HepG2 (cell line): ENCODE measurements around the gene SLC29A1. TPM values are rescaled to one million over a fixed set of nuclear protein-coding genes. Genes with fewer than 3 reads are reported as not detected.

ENCODE experiments used
- BRF2 ChIP-seq: sonication (generic); formaldehyde crosslinking; IDR thresholded peaks from 2 replicates; pipeline ENCODE4 v1.8.1; 2022; ENCODE audit warnings: mild to moderate bottlenecking, missing genetic modification reagents
- GZF1 ChIP-seq: sonication (generic); formaldehyde crosslinking; IDR thresholded peaks from 2 replicates; pipeline ENCODE4 v1.5.1; 2020; ENCODE audit warnings: mild to moderate bottlenecking, missing genetic modification reagents
- HNRNPLL ChIP-seq: fragments of 200-400 bp; formaldehyde crosslinking; IDR thresholded peaks from 2 replicates; pipeline ENCODE4 v1.6.1; 2017; ENCODE audit warnings: mild to moderate bottlenecking, low read depth, low read length; ENCODE audit not compliant: poor library complexity, severe bottlenecking
- ISX ChIP-seq: sonication (generic); formaldehyde crosslinking; conservative IDR thresholded peaks from 2 replicates; pipeline ENCODE4 v1.5.0; 2020; ENCODE audit warnings: missing genetic modification reagents
- MAFF ChIP-seq: IDR thresholded peaks from 2 replicates; pipeline ENCODE4 v1.6.1; 2011; ENCODE audit warnings: low read depth, low read length, improper control_type of control experiment
- MAZ ChIP-seq, 2 experiments: sonication (generic) in 1 of 2; formaldehyde crosslinking in 1 of 2; IDR thresholded peaks; 2 replicates each; pipeline versions ENCODE4 v1.5.0 to v1.6.1; 2012 to 2020; ENCODE audit warnings: low read depth in 2 of 2, mild to moderate bottlenecking in 2 of 2, borderline replicate concordance in 1 of 2, improper control_type of control experiment in 1 of 2, low read length in 1 of 2, missing genetic modification reagents in 1 of 2, moderate library complexity in 1 of 2
- MEIS1 ChIP-seq: sonication (generic); formaldehyde crosslinking; IDR thresholded peaks from 2 replicates; pipeline ENCODE4 v1.9.0; 2021; ENCODE audit warnings: mild to moderate bottlenecking, missing genetic modification reagents, moderate library complexity, borderline replicate concordance
- ZNF33A ChIP-seq: sonication (generic); formaldehyde crosslinking; IDR thresholded peaks from 2 replicates; pipeline ENCODE4 v1.5.1; 2020; ENCODE audit warnings: missing genetic modification reagents, mild to moderate bottlenecking, moderate library complexity, borderline replicate concordance
- ZNF510 ChIP-seq: sonication (generic); formaldehyde crosslinking; IDR thresholded peaks from 2 replicates; pipeline ENCODE4 v1.4.0; 2020; ENCODE audit warnings: low read depth, mild to moderate bottlenecking, missing genetic modification reagents
- ZNF747 ChIP-seq: sonication (generic); formaldehyde crosslinking; IDR thresholded peaks from 2 replicates; pipeline ENCODE4 v1.8.1; 2023; ENCODE audit warnings: missing genetic modification reagents, mild to moderate bottlenecking, borderline replicate concordance
- ZNF788 ChIP-seq: sonication (generic); formaldehyde crosslinking; IDR thresholded peaks from 2 replicates; pipeline ENCODE4 v1.5.0; 2020; ENCODE audit warnings: mild to moderate bottlenecking, missing genetic modification reagents, borderline replicate concordance
- ZZZ3 ChIP-seq: sonication (generic); formaldehyde crosslinking; IDR thresholded peaks from 2 replicates; pipeline ENCODE4 v1.4.0; 2020; ENCODE audit warnings: missing genetic modification reagents, mild to moderate bottlenecking, borderline replicate concordance
- polyA plus RNA-seq, 8 experiments: library from polyadenylated mRNA; depleted of rRNA in 3 of 8; stranded (reverse) in 7 of 8; unstranded in 1 of 8; fragments of >200 nt; fragmentation: Illumina TruSeq in 4 of 8; extraction: Trizol in 4 of 8; gene quantifications; 2 replicates each; pipeline versions ENCODE4 v1.2.1 to v1.2.3, GENCODE V29; 2011 to 2016; ENCODE audit warnings: low read depth in 4 of 8, missing spikeins in 1 of 8, mixed read lengths in 1 of 8; ENCODE audit not compliant: insufficient read depth in 1 of 8
- total RNA-seq, 5 experiments: library from RNA; depleted of rRNA; stranded (reverse); fragments of >200 nt; fragmentation: Illumina TruSeq; extraction: Trizol; gene quantifications; 2 replicates each; pipeline ENCODE4 v1.2.3, GENCODE V29; 2016; ENCODE audit warnings: low read depth in 1 of 5
- TF ChIP-seq, protein P1 (sequence below): sonication (generic); formaldehyde crosslinking; IDR thresholded peaks from 2 replicates; pipeline ENCODE4 v1.4.0; 2020; ENCODE audit warnings: missing genetic modification reagents
- TF ChIP-seq, protein P2 (sequence below): sonication (generic); formaldehyde crosslinking; IDR thresholded peaks from 2 replicates; pipeline ENCODE4 v1.9.0; 2022; ENCODE audit warnings: missing genetic modification reagents, mild to moderate bottlenecking, borderline replicate concordance
- TF ChIP-seq, protein P3 (sequence below): sonication (generic); formaldehyde crosslinking; IDR thresholded peaks from 2 replicates; pipeline ENCODE4 v1.4.0; 2020; ENCODE audit warnings: missing genetic modification reagents
- TF ChIP-seq, protein P4 (sequence below): sonication (generic); formaldehyde crosslinking; IDR thresholded peaks from 2 replicates; pipeline ENCODE4 v1.5.0; 2020; ENCODE audit warnings: missing genetic modification reagents
- TF ChIP-seq, protein P5 (sequence below): sonication (generic); formaldehyde crosslinking; IDR thresholded peaks from 2 replicates; pipeline ENCODE4 v1.5.0; 2020; ENCODE audit warnings: missing genetic modification reagents, mild to moderate bottlenecking, borderline replicate concordance

SLC29A1 gene
- total and polyA plus RNA-seq, 2 of the 13 experiments (the other 11 are each of a cell fraction or from before 2014, with no cell fraction given) = 43.2 to 106 TPM

DNA sequence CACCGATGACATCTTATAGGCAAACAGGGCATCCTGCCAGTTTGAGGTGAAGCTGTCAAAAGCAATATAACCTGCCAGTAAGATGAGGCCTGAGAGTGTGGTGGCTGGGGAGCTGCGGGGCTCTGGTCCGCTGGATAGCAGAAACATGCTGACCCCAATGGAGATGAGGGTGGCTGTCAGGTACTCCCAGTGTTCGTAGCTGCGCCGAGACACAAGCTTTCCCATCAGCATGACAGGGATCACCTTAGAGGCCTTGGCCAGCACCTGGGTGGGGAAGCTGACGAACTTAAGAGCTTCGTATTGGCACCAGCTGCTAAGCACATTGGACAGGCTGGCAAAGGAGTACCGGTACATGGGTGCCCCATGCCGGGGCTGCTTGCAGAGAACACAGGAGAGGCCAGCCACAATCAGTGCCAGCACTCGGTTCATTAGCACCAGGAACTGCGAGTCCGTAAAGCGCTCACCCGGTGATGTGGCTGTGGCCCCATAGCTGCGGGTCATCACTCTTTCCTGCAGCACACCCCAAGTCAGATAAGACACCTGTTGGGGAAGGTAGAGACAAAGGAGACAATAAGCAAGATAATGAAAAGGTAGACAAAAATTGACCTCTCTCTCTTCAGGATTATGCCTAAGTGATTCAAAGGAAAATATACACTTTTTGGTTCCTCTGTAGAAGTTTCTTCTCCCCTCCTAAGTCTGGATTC, 31.9 kb downstream of the SLC29A1 start (continued):
- TF ChIP-seq, protein P1, sequence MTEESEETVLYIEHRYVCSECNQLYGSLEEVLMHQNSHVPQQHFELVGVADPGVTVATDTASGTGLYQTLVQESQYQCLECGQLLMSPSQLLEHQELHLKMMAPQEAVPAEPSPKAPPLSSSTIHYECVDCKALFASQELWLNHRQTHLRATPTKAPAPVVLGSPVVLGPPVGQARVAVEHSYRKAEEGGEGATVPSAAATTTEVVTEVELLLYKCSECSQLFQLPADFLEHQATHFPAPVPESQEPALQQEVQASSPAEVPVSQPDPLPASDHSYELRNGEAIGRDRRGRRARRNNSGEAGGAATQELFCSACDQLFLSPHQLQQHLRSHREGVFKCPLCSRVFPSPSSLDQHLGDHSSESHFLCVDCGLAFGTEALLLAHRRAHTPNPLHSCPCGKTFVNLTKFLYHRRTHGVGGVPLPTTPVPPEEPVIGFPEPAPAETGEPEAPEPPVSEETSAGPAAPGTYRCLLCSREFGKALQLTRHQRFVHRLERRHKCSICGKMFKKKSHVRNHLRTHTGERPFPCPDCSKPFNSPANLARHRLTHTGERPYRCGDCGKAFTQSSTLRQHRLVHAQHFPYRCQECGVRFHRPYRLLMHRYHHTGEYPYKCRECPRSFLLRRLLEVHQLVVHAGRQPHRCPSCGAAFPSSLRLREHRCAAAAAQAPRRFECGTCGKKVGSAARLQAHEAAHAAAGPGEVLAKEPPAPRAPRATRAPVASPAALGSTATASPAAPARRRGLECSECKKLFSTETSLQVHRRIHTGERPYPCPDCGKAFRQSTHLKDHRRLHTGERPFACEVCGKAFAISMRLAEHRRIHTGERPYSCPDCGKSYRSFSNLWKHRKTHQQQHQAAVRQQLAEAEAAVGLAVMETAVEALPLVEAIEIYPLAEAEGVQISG (CRISPR knock-in tag) = 0 out of 2 replicates have a peak, but pooled peaks have one; percentile 38
- no peak for TF ChIP-seq ZZZ3
- TF ChIP-seq, protein P2, sequence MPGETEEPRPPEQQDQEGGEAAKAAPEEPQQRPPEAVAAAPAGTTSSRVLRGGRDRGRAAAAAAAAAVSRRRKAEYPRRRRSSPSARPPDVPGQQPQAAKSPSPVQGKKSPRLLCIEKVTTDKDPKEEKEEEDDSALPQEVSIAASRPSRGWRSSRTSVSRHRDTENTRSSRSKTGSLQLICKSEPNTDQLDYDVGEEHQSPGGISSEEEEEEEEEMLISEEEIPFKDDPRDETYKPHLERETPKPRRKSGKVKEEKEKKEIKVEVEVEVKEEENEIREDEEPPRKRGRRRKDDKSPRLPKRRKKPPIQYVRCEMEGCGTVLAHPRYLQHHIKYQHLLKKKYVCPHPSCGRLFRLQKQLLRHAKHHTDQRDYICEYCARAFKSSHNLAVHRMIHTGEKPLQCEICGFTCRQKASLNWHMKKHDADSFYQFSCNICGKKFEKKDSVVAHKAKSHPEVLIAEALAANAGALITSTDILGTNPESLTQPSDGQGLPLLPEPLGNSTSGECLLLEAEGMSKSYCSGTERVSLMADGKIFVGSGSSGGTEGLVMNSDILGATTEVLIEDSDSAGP (CRISPR knock-in tag) = peak; percentile 55; the same call in 1 of the 2 replicates
- TF ChIP-seq ISX (CRISPR knock-in tag) = no peak
- TF ChIP-seq MAZ (IDR thresholded peaks at IDR 0.05; ENCODE audit: borderline replicate concordance, low read depth, low read length) = no peak
- TF ChIP-seq MAZ (CRISPR knock-in tag; IDR thresholded peaks at IDR 0.05; ENCODE audit: low read depth) = no peak
- TF ChIP-seq ZNF33A (CRISPR knock-in tag) = no peak
- TF ChIP-seq MEIS1 (CRISPR knock-in tag) = no peak
- TF ChIP-seq ZNF747 (CRISPR knock-in tag) = no peak
- TF ChIP-seq MAFF = no peak
- no peak for TF ChIP-seq GZF1
- TF ChIP-seq, protein P3, sequence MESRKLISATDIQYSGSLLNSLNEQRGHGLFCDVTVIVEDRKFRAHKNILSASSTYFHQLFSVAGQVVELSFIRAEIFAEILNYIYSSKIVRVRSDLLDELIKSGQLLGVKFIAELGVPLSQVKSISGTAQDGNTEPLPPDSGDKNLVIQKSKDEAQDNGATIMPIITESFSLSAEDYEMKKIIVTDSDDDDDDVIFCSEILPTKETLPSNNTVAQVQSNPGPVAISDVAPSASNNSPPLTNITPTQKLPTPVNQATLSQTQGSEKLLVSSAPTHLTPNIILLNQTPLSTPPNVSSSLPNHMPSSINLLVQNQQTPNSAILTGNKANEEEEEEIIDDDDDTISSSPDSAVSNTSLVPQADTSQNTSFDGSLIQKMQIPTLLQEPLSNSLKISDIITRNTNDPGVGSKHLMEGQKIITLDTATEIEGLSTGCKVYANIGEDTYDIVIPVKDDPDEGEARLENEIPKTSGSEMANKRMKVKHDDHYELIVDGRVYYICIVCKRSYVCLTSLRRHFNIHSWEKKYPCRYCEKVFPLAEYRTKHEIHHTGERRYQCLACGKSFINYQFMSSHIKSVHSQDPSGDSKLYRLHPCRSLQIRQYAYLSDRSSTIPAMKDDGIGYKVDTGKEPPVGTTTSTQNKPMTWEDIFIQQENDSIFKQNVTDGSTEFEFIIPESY (CRISPR knock-in tag) = no peak
- TF ChIP-seq, protein P4, sequence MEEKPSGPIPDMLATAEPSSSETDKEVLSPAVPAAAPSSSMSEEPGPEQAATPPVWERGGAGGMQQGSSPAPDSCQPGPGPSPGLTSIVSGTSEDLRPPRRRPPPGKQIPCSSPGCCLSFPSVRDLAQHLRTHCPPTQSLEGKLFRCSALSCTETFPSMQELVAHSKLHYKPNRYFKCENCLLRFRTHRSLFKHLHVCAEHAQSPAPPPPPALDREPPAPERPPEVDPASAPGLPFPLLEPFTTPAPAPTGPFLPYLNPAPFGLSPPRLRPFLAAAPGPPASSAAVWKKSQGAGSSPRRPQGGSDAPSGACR (CRISPR knock-in tag) = no peak
- no peak for TF ChIP-seq HNRNPLL
- no peak for TF ChIP-seq BRF2 (CRISPR knock-in tag)
- no peak for TF ChIP-seq ZNF510 (CRISPR knock-in tag)
- TF ChIP-seq, protein P5, sequence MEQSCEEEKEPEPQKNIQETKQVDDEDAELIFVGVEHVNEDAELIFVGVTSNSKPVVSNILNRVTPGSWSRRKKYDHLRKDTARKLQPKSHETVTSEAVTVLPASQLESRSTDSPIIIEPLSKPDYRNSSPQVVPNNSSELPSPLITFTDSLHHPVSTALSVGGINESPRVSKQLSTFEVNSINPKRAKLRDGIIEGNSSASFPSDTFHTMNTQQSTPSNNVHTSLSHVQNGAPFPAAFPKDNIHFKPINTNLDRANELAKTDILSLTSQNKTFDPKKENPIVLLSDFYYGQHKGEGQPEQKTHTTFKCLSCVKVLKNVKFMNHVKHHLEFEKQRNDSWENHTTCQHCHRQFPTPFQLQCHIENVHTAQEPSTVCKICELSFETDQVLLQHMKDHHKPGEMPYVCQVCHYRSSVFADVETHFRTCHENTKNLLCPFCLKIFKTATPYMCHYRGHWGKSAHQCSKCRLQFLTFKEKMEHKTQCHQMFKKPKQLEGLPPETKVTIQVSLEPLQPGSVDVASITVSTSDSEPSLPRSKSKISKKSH = peak; percentile 57; the same call in 1 of the 2 replicates
- no peak for TF ChIP-seq ZNF788 (CRISPR knock-in tag)
